Measurements from ENCODE around the gene HOXC12.

The HOXC12 gene, protein sequence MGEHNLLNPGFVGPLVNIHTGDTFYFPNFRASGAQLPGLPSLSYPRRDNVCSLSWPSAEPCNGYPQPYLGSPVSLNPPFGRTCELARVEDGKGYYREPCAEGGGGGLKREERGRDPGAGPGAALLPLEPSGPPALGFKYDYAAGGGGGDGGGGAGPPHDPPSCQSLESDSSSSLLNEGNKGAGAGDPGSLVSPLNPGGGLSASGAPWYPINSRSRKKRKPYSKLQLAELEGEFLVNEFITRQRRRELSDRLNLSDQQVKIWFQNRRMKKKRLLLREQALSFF

GRCh38 chr12:53954694-53955035 is at the start of gene HOXC12:
Gene HOXC12, plus strand, starts transcription at chr12:53954903. Its CDS starts 27 bp downstream, at chr12:53954930.
- no peak for DNase-seq (ENCODE audit: extremely low read depth, low read depth)
- no peak for TF ChIP-seq CTCF (IDR thresholded peaks at IDR 0.05; ENCODE audit: low read depth, low read length)

DNA sequence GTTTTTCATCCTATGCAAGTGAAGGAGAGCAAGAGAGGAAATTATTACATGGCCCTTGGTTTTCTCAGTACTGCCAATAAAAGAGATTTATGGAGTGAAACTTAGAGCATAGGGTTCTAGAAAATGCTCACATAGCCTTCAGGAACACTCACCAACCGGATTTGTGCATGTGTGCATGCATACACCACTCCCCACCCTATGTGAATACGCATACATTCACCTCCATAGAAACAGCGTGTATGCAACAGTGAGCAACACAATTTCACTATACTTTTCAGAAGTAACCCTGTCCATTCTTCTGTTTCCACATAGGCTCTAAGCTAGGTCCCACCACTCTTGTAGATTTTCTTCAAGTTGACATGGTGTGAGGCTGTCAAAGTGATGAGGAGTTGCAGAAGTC is 47.6 kb upstream of the HOXC12 start:
- no peak for TF ChIP-seq CTCF (IDR thresholded peaks at IDR 0.05; ENCODE audit: low read depth, low read length)
- DNase-seq (ENCODE audit: extremely low read depth, low read depth) = no peak

GRCh38 chr12:53916788-53917655 is 37.7 kb upstream of the HOXC12 start:
- DNase-seq (ENCODE audit: extremely low read depth, low read depth) = no peak
- no peak for TF ChIP-seq CTCF (IDR thresholded peaks at IDR 0.05; ENCODE audit: low read depth, low read length)

DNA sequence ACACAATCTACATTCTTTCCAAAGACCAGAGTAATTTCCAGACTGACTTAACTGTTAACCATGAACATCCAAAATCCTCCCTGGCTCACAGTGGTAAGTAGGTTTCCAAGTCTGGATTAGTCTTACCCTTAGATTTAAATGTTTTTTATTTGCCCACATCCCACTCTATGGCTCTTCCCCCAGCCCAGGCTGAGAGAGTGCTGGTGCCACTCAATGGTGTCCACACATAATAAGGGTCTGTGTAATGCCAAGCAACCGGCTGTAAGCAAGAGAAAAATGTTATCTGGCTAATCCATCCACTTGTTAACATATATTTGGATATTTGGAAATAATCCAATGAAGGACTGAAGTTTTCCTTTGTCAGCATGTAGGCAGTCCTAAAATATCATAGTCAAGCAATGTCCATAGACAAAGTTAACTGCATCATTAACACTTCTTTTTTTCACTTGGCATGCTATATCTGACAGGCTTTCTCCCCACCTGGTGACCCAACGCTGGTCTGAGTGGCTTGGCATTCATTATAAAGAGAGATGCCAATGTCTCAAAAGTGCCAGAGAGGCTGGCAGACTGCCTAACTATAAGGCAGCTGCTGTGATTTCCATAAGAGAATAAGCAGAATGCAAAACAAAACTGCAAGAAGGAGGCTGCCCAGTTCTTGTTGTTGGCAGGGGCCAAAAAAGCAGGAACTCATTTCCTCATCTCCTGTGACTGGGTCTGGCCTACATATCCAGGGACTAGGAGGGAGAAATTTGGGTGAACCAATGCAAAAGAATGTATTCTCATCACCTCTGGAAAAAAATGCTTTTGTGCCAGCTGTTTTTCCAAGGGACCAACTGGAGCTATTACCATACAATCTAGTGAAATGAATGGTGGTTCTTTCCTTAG is 29.9 kb upstream of the HOXC12 start:
- no peak for DNase-seq (ENCODE audit: extremely low read depth, low read depth)
- TF ChIP-seq CTCF (IDR thresholded peaks at IDR 0.05; ENCODE audit: low read depth, low read length) = no peak

- no peak for TF ChIP-seq CTCF (IDR thresholded peaks at IDR 0.05; ENCODE audit: low read depth, low read length)
- DNase-seq (ENCODE audit: extremely low read depth, low read depth) = no peak
Measured at GRCh38 chr12:53927220-53928029, 27.3 kb upstream of the HOXC12 start.

DNA sequence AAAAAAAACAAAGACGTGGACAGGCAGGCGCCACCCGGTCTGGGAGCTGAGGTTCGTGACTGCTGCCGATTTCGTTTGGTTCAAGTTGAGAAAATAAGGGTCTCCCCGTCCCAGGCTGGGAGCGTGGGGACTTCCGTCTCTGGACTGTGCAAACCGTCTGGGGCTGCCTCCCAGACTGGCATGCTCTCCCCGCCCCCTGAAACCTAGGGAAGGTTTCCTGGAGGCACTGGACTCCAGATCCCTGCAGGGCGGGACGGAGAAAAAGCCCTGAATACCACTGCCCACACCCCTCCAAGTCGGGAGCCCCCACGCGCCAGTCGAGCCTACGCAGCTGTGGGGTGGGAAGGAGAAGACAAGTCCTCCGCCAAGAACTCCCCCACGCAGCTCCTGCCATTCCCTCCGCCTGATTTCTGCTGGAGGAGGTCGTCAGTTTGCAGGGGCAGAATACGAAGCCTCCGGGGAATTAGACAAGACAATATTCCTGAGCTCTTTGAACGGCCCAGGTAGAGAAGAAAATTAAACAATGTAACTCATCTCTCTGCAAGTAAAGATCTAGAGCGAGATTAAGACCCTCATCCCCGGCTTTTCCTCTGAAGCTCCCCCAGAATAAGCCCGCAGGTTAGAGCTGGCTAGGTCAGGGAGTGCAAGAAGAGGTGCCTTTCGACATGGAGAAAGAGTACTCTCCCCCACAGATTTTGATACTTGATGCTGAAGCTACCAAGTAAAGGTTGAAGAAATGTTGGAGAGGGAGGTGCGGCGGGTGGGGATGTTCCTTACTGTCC is 26.5 kb upstream of the HOXC12 start:
- no peak for TF ChIP-seq CTCF (IDR thresholded peaks at IDR 0.05; ENCODE audit: low read depth, low read length)
- DNase-seq (ENCODE audit: extremely low read depth, low read depth) = no peak
